H9 (cell line): ENCODE results near the gene TSPO2. TPM values are rescaled to one million over a fixed set of nuclear protein-coding genes. Genes with fewer than 3 reads are reported as not detected.

Source experiments
- DNase-seq: peaks from one replicate; pipeline ENCODE4 v3.0.0-alpha.2; 2017
- H2AFZ ChIP-seq: one replicate; pipeline ENCODE4 v1.6.1; 2013; ENCODE audit warnings: mild to moderate bottlenecking, low read length, control low read depth, moderate library complexity
- H2AK5ac ChIP-seq: 2 replicates; pipeline ENCODE4 v1.6.1; 2013; ENCODE audit warnings: low read length, control low read depth, mixed read lengths; ENCODE audit not compliant: insufficient read length
- H2BK120ac ChIP-seq: one replicate; pipeline ENCODE4 v1.6.1; 2013; ENCODE audit warnings: low read depth, mild to moderate bottlenecking, low read length, control low read depth, inconsistent platforms; ENCODE audit not compliant: poor library complexity, severe bottlenecking
- H2BK12ac ChIP-seq: 2 replicates; pipeline ENCODE4 v1.6.1; 2013; ENCODE audit warnings: low read length, control low read depth, mixed read lengths, low read depth; ENCODE audit not compliant: insufficient read length
- H2BK15ac ChIP-seq: 2 replicates; pipeline ENCODE4 v1.6.1; 2013; ENCODE audit warnings: low read depth, low read length, control low read depth
- H2BK20ac ChIP-seq: one replicate; pipeline ENCODE4 v1.6.1; 2013; ENCODE audit warnings: low read depth, mild to moderate bottlenecking, low read length, control low read depth, inconsistent platforms; ENCODE audit not compliant: poor library complexity, severe bottlenecking
- H2BK5ac ChIP-seq: 2 replicates; pipeline ENCODE4 v1.6.1; 2013; ENCODE audit warnings: low read length, control low read depth, mixed read lengths; ENCODE audit not compliant: insufficient read length
- H3K14ac ChIP-seq: 2 replicates; pipeline ENCODE4 v1.6.1; 2013; ENCODE audit warnings: low read length, control low read depth; ENCODE audit not compliant: insufficient read depth
- H3K18ac ChIP-seq: 2 replicates; pipeline ENCODE4 v1.6.1; 2013; ENCODE audit warnings: low read depth, mild to moderate bottlenecking, mixed read lengths, low read length, control low read depth; ENCODE audit not compliant: insufficient read length
- H3K23ac ChIP-seq: 2 replicates; pipeline ENCODE4 v1.6.1; 2013; ENCODE audit warnings: low read length, control low read depth, mixed read lengths, low read depth; ENCODE audit not compliant: insufficient read length
- H3K23me2 ChIP-seq: 2 replicates; pipeline ENCODE4 v1.6.1; 2013; ENCODE audit warnings: low read depth, mild to moderate bottlenecking, mixed read lengths, low read length, control low read depth; ENCODE audit not compliant: insufficient read length, poor library complexity, severe bottlenecking
- H3K27ac ChIP-seq: 2 replicates; pipeline ENCODE4 v1.5.1; 2013; ENCODE audit warnings: low read length, control low read depth, mixed read lengths, low read depth; ENCODE audit not compliant: insufficient read length
- H3K27me3 ChIP-seq: 2 replicates; pipeline ENCODE4 v1.6.1; 2013; ENCODE audit warnings: low read length, control low read depth, inconsistent platforms; ENCODE audit not compliant: insufficient read depth
- H3K4ac ChIP-seq: 2 replicates; pipeline ENCODE4 v1.6.1; 2013; ENCODE audit warnings: low read depth, mild to moderate bottlenecking, control low read depth, inconsistent platforms, low read length, moderate library complexity
- H3K4me1 ChIP-seq: 2 replicates; pipeline ENCODE4 v1.6.1; 2013; ENCODE audit warnings: low read length, control low read depth, inconsistent platforms; ENCODE audit not compliant: insufficient read depth
- H3K4me2 ChIP-seq: 2 replicates; pipeline ENCODE4 v1.6.1; 2013; ENCODE audit warnings: low read length, control low read depth, mixed read lengths; ENCODE audit not compliant: insufficient read length, insufficient read depth
- H3K56ac ChIP-seq: 2 replicates; pipeline ENCODE4 v1.6.1; 2013; ENCODE audit warnings: low read depth, mild to moderate bottlenecking, mixed read lengths, low read length, control low read depth; ENCODE audit not compliant: insufficient read length
- H3K79me1 ChIP-seq: 2 replicates; pipeline ENCODE4 v1.6.1; 2013; ENCODE audit warnings: low read depth, mild to moderate bottlenecking, moderate library complexity, low read length, control low read depth, inconsistent platforms; ENCODE audit not compliant: insufficient read depth, poor library complexity, severe bottlenecking
- H3K79me2 ChIP-seq: 2 replicates; pipeline ENCODE4 v1.6.1; 2013; ENCODE audit warnings: low read length, control low read depth, inconsistent platforms; ENCODE audit not compliant: insufficient read depth
- H3K9ac ChIP-seq: 2 replicates; pipeline ENCODE4 v1.6.1; 2013; ENCODE audit warnings: low read length, control low read depth, mixed read lengths; ENCODE audit not compliant: insufficient read length; ENCODE audit errors: extremely low read depth
- H3K9me3 ChIP-seq: one replicate; pipeline ENCODE4 v1.6.1; 2013; ENCODE audit warnings: low read depth, low read length, inconsistent platforms; ENCODE audit not compliant: control insufficient read depth
- H3T11ph ChIP-seq: one replicate; pipeline ENCODE4 v1.6.1; 2013; ENCODE audit warnings: mild to moderate bottlenecking, low read length, control low read depth, inconsistent platforms
- H4K20me1 ChIP-seq: one replicate; pipeline ENCODE4 v1.6.1; 2013; ENCODE audit not compliant: control insufficient read depth, insufficient read length, insufficient read depth
- H4K5ac ChIP-seq: 2 replicates; pipeline ENCODE4 v1.6.1; 2013; ENCODE audit warnings: low read depth, mild to moderate bottlenecking, mixed read lengths, low read length, control low read depth; ENCODE audit not compliant: insufficient read length
- H4K8ac ChIP-seq: replicated peaks from 2 replicates; pipeline ENCODE4 v1.6.1; 2013; ENCODE audit warnings: low read length, control low read depth, mixed read lengths, low read depth; ENCODE audit not compliant: insufficient read length
- H4K91ac ChIP-seq: 2 replicates; pipeline ENCODE4 v1.6.1; 2013; ENCODE audit warnings: low read depth, mild to moderate bottlenecking, moderate library complexity, mixed read lengths, low read length, control low read depth; ENCODE audit not compliant: insufficient read length
- H3K27ac Mint-ChIP-seq, 3 experiments: 2 replicates in 2 of 3; 3 replicates in 1 of 3; pipeline ENCODE4 v1.8.0; 2020 to 2021; ENCODE audit warnings: mixed read lengths in 3 of 3, mild to moderate bottlenecking in 1 of 3, moderate library complexity in 1 of 3
- H3K27me3 Mint-ChIP-seq: 2 replicates; pipeline ENCODE4 v1.8.0; 2021; ENCODE audit warnings: low read depth, mild to moderate bottlenecking, moderate library complexity, mixed read lengths
- H3K36me3 Mint-ChIP-seq, 3 experiments: 2 replicates in 2 of 3; 3 replicates in 1 of 3; pipeline ENCODE4 v1.8.0; 2020 to 2021; ENCODE audit warnings: low read depth in 3 of 3, mixed read lengths in 3 of 3; ENCODE audit not compliant: insufficient read depth in 1 of 3
- H3K4me1 Mint-ChIP-seq, 2 experiments: 2 replicates each; pipeline ENCODE4 v1.8.0; 2020; ENCODE audit warnings: mixed read lengths in 2 of 2
- H3K4me3 Mint-ChIP-seq, 2 experiments: 2 replicates in 1 of 2; 3 replicates in 1 of 2; pipeline ENCODE4 v1.8.0; 2020 to 2021; ENCODE audit warnings: mild to moderate bottlenecking in 2 of 2, mixed read lengths in 2 of 2, moderate library complexity in 1 of 2
- H3K9me3 Mint-ChIP-seq, 2 experiments: 2 replicates in 1 of 2; 3 replicates in 1 of 2; pipeline ENCODE4 v1.8.0; 2020; ENCODE audit warnings: mild to moderate bottlenecking in 2 of 2, mixed read lengths in 2 of 2, moderate library complexity in 1 of 2
- CTCF ChIP-seq: fragments of 200-600 bp; sonication (generic); conservative IDR thresholded peaks from 3 replicates; pipeline ENCODE4 v1.8.0; 2021; ENCODE audit warnings: antibody characterized with exemption, mild to moderate bottlenecking
- WGBS: extraction: QIAGEN DNeasy Blood & Tissue Kit; methylation state at CpG from one replicate; pipeline ENCODE4 v1.1.7; 2013; ENCODE audit warnings: missing lambda C conversion rate, low lambda C conversion rate, mixed read lengths; ENCODE audit not compliant: insufficient read length; ENCODE audit errors: extremely low coverage; 5-methylcytosine and 5-hydroxymethylcytosine counted together
- total RNA-seq: library from RNA; stranded (reverse); gene quantifications from 2 replicates; pipeline ENCODE4 v1.2.1, GENCODE V29; 2021

The TSPO2 gene
- total RNA-seq, 1 experiment from 2014 or later = not detected

- peaks cover 5 to 7% of the 10 kb centered on the region in 2 experiments for H3K4me1 Mint-ChIP-seq
- H3K4me2 ChIP-seq = no peak overlapping the region
- no peak overlapping the region for H3K27ac ChIP-seq
- no peak overlapping the region for H3K27ac Mint-ChIP-seq
- H4K8ac ChIP-seq = no peak overlapping the region
- no peak overlapping the region for H2BK12ac ChIP-seq
- DNase-seq = no peak
- no peaks in the 10 kb centered on the region for H3K27me3 ChIP-seq
- H3K36me3 Mint-ChIP-seq = no peaks in the 10 kb centered on the region
- no peak overlapping the region for H3K23ac ChIP-seq
- no peaks in the 10 kb centered on the region for H3K79me2 ChIP-seq
- no peaks in the 10 kb centered on the region for H3K9me3 Mint-ChIP-seq
- no peaks in the 10 kb centered on the region for H3K23me2 ChIP-seq
- no peak overlapping the region for H3K56ac ChIP-seq
- H2AFZ ChIP-seq = no peak overlapping the region
- no peak overlapping the region for H3T11ph ChIP-seq
- H3K27me3 Mint-ChIP-seq = peaks cover 6% of the 10 kb centered on the region
- H3K4me1 ChIP-seq = peaks cover 2% of the 10 kb centered on the region; the same call in 1 of the 2 replicates
- no CpG with 5 or more reads among the region's 1 CpG for WGBS
- no peak overlapping the region for H3K18ac ChIP-seq
- no peak overlapping the region for H3K14ac ChIP-seq
- no peak overlapping the region for H2BK120ac ChIP-seq
- no peaks in the 10 kb centered on the region for H3K79me1 ChIP-seq
- H3K9ac ChIP-seq = no peak overlapping the region
- H3K4me3 Mint-ChIP-seq = no peak overlapping the region
- no peak for TF ChIP-seq CTCF
- no peak overlapping the region for H2AK5ac ChIP-seq
- no peak overlapping the region for H2BK5ac ChIP-seq
- no peak overlapping the region for H3K4ac ChIP-seq
- H2BK15ac ChIP-seq = no peak overlapping the region
- no peak overlapping the region for H4K5ac ChIP-seq
- H4K20me1 ChIP-seq = no peaks in the 10 kb centered on the region
- H2BK20ac ChIP-seq = no peak overlapping the region
- no peak overlapping the region for H4K91ac ChIP-seq
- H3K9me3 ChIP-seq = no peaks in the 10 kb centered on the region
These were observed 32.6 kb upstream of the TSPO2 start for GRCh38 chr6:41009669-41010068.
